ACC112 (cell line): Measurements from ENCODE around the gene UCN2.
"Not testable (repeated sequence)": the region's sequence is repeated elsewhere in the genome, so short reads cannot be mapped to it uniquely, and the experiment has no call there.

ENCODE experiments used
- H2AFZ ChIP-seq: fragments of 200-600 bp; sonication (generic); one replicate; pipeline ENCODE4 v1.6.0; 2017; ENCODE audit warnings: antibody characterized with exemption, low read length; ENCODE audit not compliant: unreplicated experiment
- H3K27ac ChIP-seq: fragments of 200-600 bp; sonication (generic); 2 replicates; pipeline ENCODE4 v1.5.1; 2014; ENCODE audit warnings: low read depth, mild to moderate bottlenecking, antibody characterized with exemption, low read length, moderate library complexity
- H3K27me3 ChIP-seq: fragments of 200-600 bp; sonication (generic); 2 replicates; pipeline ENCODE4 v1.6.1; 2014; ENCODE audit warnings: mild to moderate bottlenecking, antibody characterized with exemption, low read length, moderate library complexity, mixed read lengths; ENCODE audit not compliant: insufficient read depth
- H3K36me3 ChIP-seq: fragments of 200-600 bp; sonication (generic); 2 replicates; pipeline ENCODE4 v1.6.1; 2016; ENCODE audit warnings: mild to moderate bottlenecking, antibody characterized with exemption, low read length, moderate library complexity, mixed read lengths; ENCODE audit not compliant: insufficient read depth
- H3K4me1 ChIP-seq: fragments of 200-600 bp; sonication (generic); one replicate; pipeline ENCODE4 v1.6.1; 2016; ENCODE audit warnings: low read length, mixed read lengths; ENCODE audit not compliant: insufficient read depth, unreplicated experiment, control insufficient read depth
- H3K4me3 ChIP-seq: fragments of 200-600 bp; sonication (generic); 2 replicates; pipeline ENCODE4 v1.5.1; 2014; ENCODE audit warnings: mild to moderate bottlenecking, low read depth, low read length
- H3K79me2 ChIP-seq: fragments of 200-600 bp; sonication (generic); one replicate; pipeline ENCODE4 v1.6.0; 2016; ENCODE audit warnings: low read length; ENCODE audit not compliant: control insufficient read depth, unreplicated experiment, insufficient read depth

UCN2 gene

DNA sequence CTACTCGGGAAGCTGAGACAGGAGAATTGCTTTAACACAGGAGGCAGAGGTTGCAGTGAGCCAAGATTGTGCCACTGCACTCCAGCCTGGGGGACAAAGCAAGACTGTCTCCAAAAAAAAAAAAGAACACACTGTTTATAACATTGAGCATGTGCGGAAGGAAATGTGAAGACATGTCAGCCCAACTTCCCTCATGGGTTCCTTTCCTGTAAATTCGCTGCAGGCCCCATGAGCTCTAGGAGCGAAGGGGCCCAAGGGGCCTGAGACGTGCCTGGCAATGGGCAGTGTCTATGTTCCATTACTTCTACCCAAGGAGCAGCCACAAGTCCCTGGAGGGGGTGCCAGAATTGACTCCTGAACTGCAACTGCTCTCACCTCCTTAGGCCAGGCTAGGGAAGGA lies 10.2 kb downstream of the UCN2 start:
- peaks cover 4% of the 10 kb centered on the region; the same call in 1 of the 2 replicates for H3K36me3 ChIP-seq
- H3K4me1 ChIP-seq = peaks cover 18% of the 10 kb centered on the region
- peaks cover 49% of the 10 kb centered on the region for H3K79me2 ChIP-seq
- no peak overlapping the region for H2AFZ ChIP-seq
- H3K27me3 ChIP-seq = no peaks in the 10 kb centered on the region
- H3K4me3 ChIP-seq = no peak overlapping the region
- H3K27ac ChIP-seq = no peak overlapping the region

DNA sequence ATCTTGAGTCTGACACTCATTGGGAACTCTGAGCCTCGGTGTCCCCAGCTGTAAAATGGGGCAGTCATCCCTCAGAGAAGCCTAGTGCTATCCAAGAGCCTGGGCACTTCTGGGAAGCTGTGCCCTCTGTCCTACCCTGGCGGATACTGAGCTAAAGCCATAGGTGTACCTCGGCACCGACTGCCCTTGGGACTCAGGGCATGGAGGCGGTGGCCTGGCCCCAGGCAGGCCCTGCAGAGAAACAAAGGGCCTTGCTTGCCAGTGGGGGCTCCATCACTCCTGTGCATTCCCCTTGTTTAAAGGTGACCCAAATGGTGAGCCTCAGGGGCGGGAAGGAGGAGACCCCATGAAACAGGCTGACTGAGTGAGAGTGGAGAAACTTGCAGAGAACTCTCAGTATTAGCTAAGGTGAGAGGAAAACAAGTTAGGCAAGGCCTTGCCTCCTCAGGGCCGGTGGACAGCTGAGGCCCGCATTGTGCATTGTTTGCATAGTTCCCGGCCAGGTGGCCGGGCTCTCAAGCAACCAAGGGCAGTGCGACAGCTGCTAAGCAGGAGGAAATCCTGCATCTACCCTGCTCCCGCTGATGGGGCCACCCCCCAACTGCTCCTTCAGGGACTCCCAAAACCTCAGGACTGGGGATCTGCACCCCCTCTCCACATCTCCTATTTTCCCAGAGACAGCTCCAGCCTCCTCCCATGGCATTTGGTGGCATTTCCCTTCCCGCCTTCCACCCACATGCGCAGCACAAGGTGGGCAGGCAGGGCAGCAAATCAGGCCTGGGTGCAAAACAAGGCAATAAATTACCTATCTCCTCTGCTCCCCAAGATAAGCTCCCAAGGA lies 11.2 kb downstream of the UCN2 start:
- peaks cover 10% of the 10 kb centered on the region; the same call in 1 of the 2 replicates for H3K36me3 ChIP-seq
- no peaks in the 10 kb centered on the region for H3K27me3 ChIP-seq
- no peak overlapping the region for H3K4me3 ChIP-seq
- no peak overlapping the region for H2AFZ ChIP-seq
- H3K79me2 ChIP-seq = peaks cover 49% of the 10 kb centered on the region
- peaks cover 16% of the 10 kb centered on the region for H3K4me1 ChIP-seq
- no peak overlapping the region for H3K27ac ChIP-seq

DNA sequence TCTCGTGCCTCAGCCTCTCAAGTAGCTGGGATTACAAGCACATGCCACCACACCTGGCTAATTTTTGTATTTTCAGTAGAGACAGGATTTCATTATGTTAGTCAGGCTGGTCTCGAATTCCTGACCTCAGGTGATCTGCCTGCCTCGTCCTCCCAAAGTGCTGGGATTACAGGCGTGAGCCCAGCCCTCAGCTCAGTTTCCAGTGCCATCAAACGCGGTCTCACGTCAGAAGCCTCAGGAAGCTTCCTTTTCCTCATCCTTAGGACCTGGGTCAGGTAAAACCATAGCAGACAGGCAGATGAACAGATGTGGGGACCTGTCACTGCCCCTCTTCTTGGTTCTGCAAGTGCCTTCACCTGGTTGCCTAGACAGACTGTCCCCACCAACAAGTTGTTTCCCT lies 11.9 kb downstream of the UCN2 start:
- peaks cover 16% of the 10 kb centered on the region for H3K4me1 ChIP-seq
- H2AFZ ChIP-seq, H3K36me3 ChIP-seq, H3K27me3 ChIP-seq, H3K4me3 ChIP-seq, H3K27ac ChIP-seq: not testable (repeated sequence)
- H3K79me2 ChIP-seq = peaks cover 49% of the 10 kb centered on the region

DNA sequence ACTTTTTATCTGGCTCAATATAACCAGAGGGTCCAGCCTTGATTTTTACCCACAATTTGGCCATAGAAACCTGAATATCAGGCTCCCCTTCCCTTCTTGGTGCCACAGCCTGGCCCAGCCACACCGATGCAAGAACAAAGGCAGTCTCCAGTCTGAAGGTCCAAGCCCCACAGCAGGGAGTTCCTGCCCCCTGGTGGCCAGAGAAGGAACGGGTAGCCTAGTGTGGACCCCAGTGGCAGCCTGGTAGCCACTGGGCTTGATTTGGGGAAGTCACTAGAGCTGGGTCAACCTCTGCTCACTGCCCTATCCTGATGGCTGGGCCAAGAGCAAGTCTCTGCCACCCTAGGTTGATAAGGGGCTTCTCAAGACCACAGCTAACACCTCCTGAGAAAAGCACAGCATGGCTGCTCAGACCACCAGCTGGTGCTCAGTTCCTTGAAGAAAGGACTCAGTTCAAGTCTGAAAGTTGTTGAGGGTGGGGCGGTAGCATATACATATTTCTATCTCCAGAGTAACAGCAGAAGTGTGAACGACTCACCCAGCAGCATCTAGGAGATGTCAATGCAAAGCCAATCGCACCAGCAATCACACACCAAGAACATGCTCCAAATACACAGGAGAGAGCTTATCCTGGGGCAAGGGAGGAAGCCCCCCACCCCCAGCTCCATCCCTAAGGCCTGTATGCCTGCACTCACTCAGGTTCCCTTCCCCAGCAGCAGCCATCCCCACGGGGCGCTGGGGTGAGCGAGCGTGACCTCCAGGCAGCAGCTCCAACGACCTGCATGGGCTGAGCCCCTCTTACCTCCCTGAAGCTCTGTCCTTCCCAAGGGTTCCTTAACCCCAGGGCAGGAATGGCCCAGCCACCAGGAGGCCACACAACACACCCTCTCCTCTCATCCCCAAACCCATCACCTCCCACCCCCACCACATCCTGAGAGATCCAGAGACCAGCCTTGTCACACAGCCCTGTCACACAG lies 14.6 kb downstream of the UCN2 start:
- peaks cover 26% of the 10 kb centered on the region for H3K79me2 ChIP-seq
- H3K27ac ChIP-seq = no peak overlapping the region
- peaks cover 2% of the 10 kb centered on the region for H3K4me1 ChIP-seq
- H3K4me3 ChIP-seq = no peak overlapping the region
- H2AFZ ChIP-seq = no peak overlapping the region
- H3K27me3 ChIP-seq = no peaks in the 10 kb centered on the region
- peaks cover 17% of the 10 kb centered on the region for H3K36me3 ChIP-seq

DNA sequence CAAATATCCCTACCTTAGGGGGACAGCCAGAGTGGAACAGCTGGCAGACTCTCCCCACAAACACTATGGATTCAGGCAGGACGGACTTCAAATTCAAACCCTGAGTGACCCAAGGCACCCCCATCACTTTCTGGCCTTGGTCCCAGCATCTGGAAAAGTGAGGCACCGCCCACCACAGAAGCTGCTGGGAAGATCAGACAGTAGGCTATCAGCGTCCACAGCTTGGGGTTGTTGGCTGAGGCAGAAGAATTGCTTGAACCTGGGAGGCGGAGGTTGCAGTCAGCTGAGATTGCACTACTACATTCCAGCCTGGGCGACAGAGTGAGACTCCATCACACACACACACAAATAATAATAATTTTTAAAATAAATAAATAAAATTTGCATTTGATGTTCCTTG lies 15.5 kb downstream of the UCN2 start:
- no peak overlapping the region for H3K4me3 ChIP-seq

DNA sequence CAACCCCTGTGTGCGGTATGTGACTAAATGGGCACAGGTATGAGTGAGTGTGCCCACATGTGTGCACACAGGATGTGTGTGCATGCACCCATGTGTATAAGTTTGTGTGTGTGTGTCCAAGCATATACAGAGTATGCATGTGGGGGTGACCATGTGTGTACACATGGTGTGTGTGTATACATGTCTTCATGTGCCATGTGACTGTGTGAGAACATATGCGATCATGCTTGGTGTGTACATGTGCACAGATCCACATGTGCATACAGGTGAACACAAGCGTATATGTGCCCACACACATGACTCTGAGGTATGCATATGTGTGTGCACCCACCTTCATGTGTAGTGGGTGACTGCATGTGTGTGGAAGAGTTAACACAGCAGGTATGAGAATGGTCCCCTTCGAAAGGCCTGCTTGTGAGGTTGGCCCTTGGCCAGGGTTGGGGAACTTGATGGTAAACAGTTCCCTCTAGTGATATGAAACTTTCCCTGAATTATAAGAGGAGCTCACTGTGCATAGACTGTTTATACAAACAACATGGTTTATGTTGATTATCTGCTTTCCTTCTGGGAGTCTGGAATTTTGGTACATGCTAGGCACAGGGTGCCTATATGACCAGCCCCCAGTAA lies 17.3 kb downstream of the UCN2 start:
- H3K79me2 ChIP-seq = peaks cover 3% of the 10 kb centered on the region
- no peaks in the 10 kb centered on the region for H3K4me1 ChIP-seq
- H3K36me3 ChIP-seq = peaks cover 20% of the 10 kb centered on the region
- H3K27me3 ChIP-seq = no peaks in the 10 kb centered on the region
- H3K27ac ChIP-seq = no peak overlapping the region
- H2AFZ ChIP-seq = no peak overlapping the region
- H3K4me3 ChIP-seq = no peak overlapping the region

More for the DNA sequence above, 15.5 kb downstream of the UCN2 start:
- Histone ChIP-seq H3K79me2 (peaks cover 18% of the 10 kb centered on the region), H2AFZ (no peak overlapping the region), H3K4me1 (no peaks in the 10 kb centered on the region), H3K36me3 (peaks cover 20% of the 10 kb centered on the region), H3K27me3 (no peaks in the 10 kb centered on the region), H3K27ac (no peak overlapping the region)

DNA sequence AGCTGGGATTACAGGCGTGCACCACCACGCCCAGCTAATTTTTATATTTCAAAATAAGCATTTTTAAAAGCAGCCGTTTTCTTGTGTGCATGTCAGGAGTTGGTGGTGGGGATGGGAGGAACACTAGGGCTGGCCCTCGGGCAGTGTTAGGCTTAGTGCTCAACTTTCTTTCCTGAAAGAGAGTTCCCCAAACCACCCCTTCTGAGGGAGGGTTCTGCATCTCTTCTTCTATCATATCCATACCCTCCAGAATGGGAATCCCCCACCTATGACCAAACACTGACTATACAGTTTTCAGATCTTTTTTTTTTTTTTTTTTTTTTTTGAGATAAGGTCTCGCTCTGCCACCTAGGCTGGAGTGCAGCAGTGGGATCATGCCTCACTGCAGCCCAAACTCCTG lies 19.4 kb downstream of the UCN2 start:
- Histone ChIP-seq H2AFZ (no peak overlapping the region), H3K27ac (no peak overlapping the region), H3K36me3 (peaks cover 18% of the 10 kb centered on the region), H3K79me2 (no peaks in the 10 kb centered on the region), H3K4me1 (no peaks in the 10 kb centered on the region), H3K27me3 (no peaks in the 10 kb centered on the region), H3K4me3 (no peak overlapping the region)

DNA sequence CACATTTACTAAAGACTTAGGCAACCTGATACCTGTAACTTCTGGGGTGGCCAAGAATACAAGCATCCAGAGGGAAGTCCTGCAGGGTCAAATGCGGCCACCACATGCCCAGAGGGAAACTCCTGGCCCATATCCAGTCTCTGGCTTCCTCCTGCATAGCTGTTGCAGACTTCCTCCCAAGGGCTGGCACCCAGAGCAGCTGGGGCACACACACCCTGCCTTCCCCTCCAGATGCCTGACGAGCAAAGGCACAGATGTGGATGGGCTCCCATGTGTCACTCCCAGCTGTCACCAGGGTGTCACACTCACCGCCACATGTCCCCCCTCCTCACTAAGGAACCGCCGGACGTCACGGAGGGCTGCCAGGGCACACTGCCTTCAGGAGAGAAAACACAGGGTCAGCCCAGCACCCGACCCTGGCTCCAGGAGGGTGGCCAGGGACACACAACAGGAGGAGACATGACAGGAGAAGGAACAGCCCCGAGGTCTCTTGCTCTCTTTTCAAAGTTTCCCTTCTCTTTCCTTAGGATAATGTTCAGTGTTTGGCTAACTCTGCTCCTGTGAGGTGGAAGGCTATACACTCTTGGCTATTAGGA lies 20.2 kb downstream of the UCN2 start:
- Histone ChIP-seq H3K27ac (no peak overlapping the region), H3K4me1 (no peaks in the 10 kb centered on the region), H3K27me3 (no peaks in the 10 kb centered on the region), H3K4me3 (no peak overlapping the region), H3K36me3 (peaks cover 21% of the 10 kb centered on the region), H3K79me2 (no peaks in the 10 kb centered on the region), H2AFZ (no peak overlapping the region)

DNA sequence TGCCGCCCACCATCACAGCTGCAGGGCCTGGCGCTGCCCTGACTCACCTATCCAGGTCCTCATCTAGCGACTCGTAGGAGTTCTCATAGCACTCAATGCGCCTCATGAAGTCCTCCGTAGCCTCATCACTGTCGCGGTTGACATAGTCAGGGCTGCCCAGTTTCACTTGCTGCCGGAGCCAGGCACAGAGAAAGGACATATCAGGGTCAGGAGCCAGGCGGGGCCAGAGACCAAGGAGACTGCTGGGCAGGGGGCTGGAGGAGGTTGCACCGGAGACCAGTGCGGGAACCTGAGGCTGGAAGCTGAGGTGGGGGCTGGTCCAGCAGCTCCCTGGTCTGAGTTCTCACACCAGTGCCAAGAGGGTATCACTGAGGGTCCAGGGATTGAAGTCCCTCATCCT lies 25.1 kb downstream of the UCN2 start:
- H2AFZ ChIP-seq = no peak overlapping the region
- no peaks in the 10 kb centered on the region for H3K4me1 ChIP-seq
- no peaks in the 10 kb centered on the region for H3K79me2 ChIP-seq
- no peak overlapping the region for H3K27ac ChIP-seq
- no peaks in the 10 kb centered on the region for H3K27me3 ChIP-seq
- H3K4me3 ChIP-seq = no peak overlapping the region
- peaks cover 27% of the 10 kb centered on the region for H3K36me3 ChIP-seq

DNA sequence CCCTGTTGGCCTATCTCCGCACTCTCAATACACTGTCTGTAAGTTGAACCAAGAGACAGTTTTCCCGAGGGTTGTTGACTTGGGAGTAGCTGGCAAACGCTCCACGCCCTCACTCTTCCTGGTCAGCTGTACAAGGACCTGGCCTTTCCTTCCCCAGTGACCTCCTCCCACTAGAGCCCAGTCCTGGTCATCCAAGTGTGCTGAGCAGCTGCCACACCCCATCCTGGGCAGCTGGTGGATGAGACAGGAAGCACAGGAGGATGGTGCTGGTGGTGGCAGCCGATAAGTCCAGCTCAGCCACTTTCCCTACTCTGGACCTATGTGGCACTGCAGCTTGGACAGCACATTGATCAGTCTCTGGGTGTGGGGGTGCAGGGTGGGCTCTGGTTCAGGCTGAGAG lies 26.8 kb downstream of the UCN2 start:
- Histone ChIP-seq H3K27me3 (no peaks in the 10 kb centered on the region), H2AFZ (no peak overlapping the region), H3K79me2 (no peaks in the 10 kb centered on the region), H3K4me1 (no peaks in the 10 kb centered on the region), H3K36me3 (peaks cover 25% of the 10 kb centered on the region), H3K27ac (no peak overlapping the region), H3K4me3 (no peak overlapping the region)
